Neuronal stem cell (in vitro differentiated cells): Measurements from ENCODE around the gene SNX1.
"Not testable (repeated sequence)": the region's sequence is repeated elsewhere in the genome, so short reads cannot be mapped to it uniquely, and the experiment has no call there.

ENCODE experiments used
- DNase-seq: peaks from one replicate; pipeline ENCODE4 v3.0.0-alpha.2; 2013; ENCODE audit warnings: low spot score
- H2AFZ ChIP-seq: one replicate; pipeline ENCODE4 v1.6.1; 2013; ENCODE audit warnings: mild to moderate bottlenecking, low read length, inconsistent platforms
- H2AK5ac ChIP-seq: 2 replicates; pipeline ENCODE4 v1.6.1; 2013; ENCODE audit warnings: low read depth, mild to moderate bottlenecking, inconsistent platforms, low read length, moderate library complexity, mixed read lengths
- H2BK120ac ChIP-seq: 2 replicates; pipeline ENCODE4 v1.6.1; 2013; ENCODE audit warnings: low read depth, mild to moderate bottlenecking, inconsistent platforms, low read length, moderate library complexity, mixed read lengths
- H2BK12ac ChIP-seq: one replicate; pipeline ENCODE4 v1.6.1; 2013; ENCODE audit warnings: low read length, inconsistent platforms
- H2BK15ac ChIP-seq: 2 replicates; pipeline ENCODE4 v1.6.1; 2013; ENCODE audit warnings: mild to moderate bottlenecking, low read length, inconsistent platforms, mixed read lengths
- H2BK5ac ChIP-seq: one replicate; pipeline ENCODE4 v1.6.1; 2013; ENCODE audit warnings: inconsistent platforms, mild to moderate bottlenecking, low read length, moderate library complexity
- H3K14ac ChIP-seq: one replicate; pipeline ENCODE4 v1.6.1; 2013; ENCODE audit warnings: low read length, inconsistent platforms
- H3K18ac ChIP-seq: 2 replicates; pipeline ENCODE4 v1.6.1; 2013; ENCODE audit warnings: low read length, inconsistent platforms
- H3K23ac ChIP-seq: 2 replicates; pipeline ENCODE4 v1.6.1; 2013; ENCODE audit warnings: low read depth, mild to moderate bottlenecking, mixed read lengths, low read length, inconsistent platforms; ENCODE audit not compliant: poor library complexity
- H3K27ac ChIP-seq: replicated peaks from 3 replicates; pipeline ENCODE4 v1.5.1; 2013; ENCODE audit warnings: low read length, inconsistent platforms
- H3K27me3 ChIP-seq, 3 experiments: 2 replicates each; pipeline ENCODE4 v1.6.1; 2013; ENCODE audit warnings: low read length in 3 of 3, mild to moderate bottlenecking in 2 of 3, inconsistent platforms in 1 of 3, low read depth in 1 of 3, mixed read lengths in 1 of 3, moderate library complexity in 1 of 3; ENCODE audit not compliant: control insufficient read depth in 3 of 3, insufficient read depth in 3 of 3
- H3K36me3 ChIP-seq, 2 donors: replicated peaks in 1 of 2; 2 replicates each; pipeline ENCODE4 v1.6.1; 2013; ENCODE audit warnings: low read length in 2 of 2; ENCODE audit not compliant: control insufficient read depth in 2 of 2, insufficient read depth in 2 of 2
- H3K4ac ChIP-seq: 2 replicates; pipeline ENCODE4 v1.6.1; 2013; ENCODE audit warnings: inconsistent platforms, mild to moderate bottlenecking, low read length, moderate library complexity
- H3K4me1 ChIP-seq, 2 donors: 1 replicate in 1 of 2; 2 replicates in 1 of 2; pipeline ENCODE4 v1.6.1; 2013; ENCODE audit warnings: low read length in 2 of 2, low read depth in 1 of 2; ENCODE audit not compliant: control insufficient read depth in 2 of 2, insufficient read depth in 1 of 2
- H3K4me2 ChIP-seq: one replicate; pipeline ENCODE4 v1.6.1; 2013; ENCODE audit warnings: mild to moderate bottlenecking, low read length, inconsistent platforms; ENCODE audit not compliant: insufficient read depth, poor library complexity, severe bottlenecking
- H3K4me3 ChIP-seq, 2 donors: 2 replicates each; pipeline ENCODE4 v1.5.1; 2013; ENCODE audit warnings: low read length in 2 of 2, mild to moderate bottlenecking in 2 of 2, inconsistent platforms in 1 of 2, moderate library complexity in 1 of 2
- H3K79me1 ChIP-seq: one replicate; pipeline ENCODE4 v1.6.1; 2013; ENCODE audit warnings: low read depth, mild to moderate bottlenecking, inconsistent platforms, low read length, moderate library complexity
- H3K9ac ChIP-seq: one replicate; pipeline ENCODE4 v1.6.1; 2013; ENCODE audit warnings: mild to moderate bottlenecking, low read depth, low read length, inconsistent platforms; ENCODE audit not compliant: poor library complexity
- H3K9me3 ChIP-seq, 2 donors: replicated peaks in 1 of 2; 2 replicates each; pipeline versions ENCODE3 to v1.6.1; 2013; ENCODE audit warnings: low read length in 2 of 2, mild to moderate bottlenecking in 2 of 2, inconsistent platforms in 1 of 2, low read depth in 1 of 2, mixed read lengths in 1 of 2, moderate library complexity in 1 of 2; ENCODE audit not compliant: control insufficient read depth in 2 of 2, insufficient read depth in 1 of 2
- H4K8ac ChIP-seq: one replicate; pipeline ENCODE4 v1.6.1; 2013; ENCODE audit warnings: low read depth, mild to moderate bottlenecking, inconsistent platforms, low read length, moderate library complexity
- H4K91ac ChIP-seq: one replicate; pipeline ENCODE4 v1.6.1; 2013; ENCODE audit warnings: low read length, low read depth, mild to moderate bottlenecking, inconsistent platforms; ENCODE audit not compliant: poor library complexity
- WGBS, 2 donors: extraction: QIAGEN DNeasy Blood & Tissue Kit; methylation state at CpG; one replicate each; pipeline ENCODE4 v1.1.7; 2013; ENCODE audit warnings: missing lambda C conversion rate in 2 of 2, mixed read lengths in 1 of 2; ENCODE audit not compliant: insufficient read length in 2 of 2, insufficient replicate concordance in 1 of 2; ENCODE audit errors: extremely low coverage in 2 of 2; 5-methylcytosine and 5-hydroxymethylcytosine counted together

Gene SNX1

GRCh38 chr15:64053674-64054073, 42.1 kb upstream of the SNX1 start:
- not testable (repeated sequence) for DNase-seq, H3K4me2 ChIP-seq, H3K27ac ChIP-seq, H2BK12ac ChIP-seq, H3K9ac ChIP-seq, H2AFZ ChIP-seq, H3K4ac ChIP-seq, H3K27me3 ChIP-seq, H3K9me3 ChIP-seq, H2BK15ac ChIP-seq, H3K14ac ChIP-seq, H4K8ac ChIP-seq, H2AK5ac ChIP-seq, H3K18ac ChIP-seq, H2BK120ac ChIP-seq, H3K79me1 ChIP-seq, H3K4me3 ChIP-seq, H3K36me3 ChIP-seq, H2BK5ac ChIP-seq, H3K23ac ChIP-seq, H4K91ac ChIP-seq
- peaks cover 9 to 35% of the 10 kb centered on the region in 2 donors for H3K4me1 ChIP-seq
- no CpG with 5 or more reads among the region's 12 CpGs for WGBS, 2 donors

- no peak overlapping the region for H3K14ac ChIP-seq
- no peak overlapping the region for H3K18ac ChIP-seq
- no peak overlapping the region for H3K4me2 ChIP-seq
- no peaks in the 10 kb centered on the region for H3K36me3 ChIP-seq
- H2AFZ ChIP-seq: no peak overlapping the region
- H3K23ac ChIP-seq: no peak overlapping the region
- H3K27me3 ChIP-seq: no peaks in the 10 kb centered on the region
- no peak overlapping the region for H3K27ac ChIP-seq
- H4K8ac ChIP-seq: no peak overlapping the region
- no peak for DNase-seq
- no peak overlapping the region for H2BK12ac ChIP-seq
- H3K9ac ChIP-seq: no peak overlapping the region
- H4K91ac ChIP-seq: no peak overlapping the region
- no peak overlapping the region for H2BK5ac ChIP-seq
- H2BK15ac ChIP-seq: no peak overlapping the region
- WGBS, 2 donors: no CpG with 5 or more reads among the region's 5 CpGs
- no peak overlapping the region for H3K4ac ChIP-seq
- H3K4me3 ChIP-seq: no peak overlapping the region
- no peaks in the 10 kb centered on the region for H3K9me3 ChIP-seq
- no peaks in the 10 kb centered on the region for H3K79me1 ChIP-seq
- peaks cover 0 to under 1% of the 10 kb centered on the region in 2 donors for H3K4me1 ChIP-seq
- no peak overlapping the region for H2BK120ac ChIP-seq
- H2AK5ac ChIP-seq: no peak overlapping the region
Measured at GRCh38 chr15:64058279-64058678, 37.5 kb upstream of the SNX1 start.

- not testable (repeated sequence) for H3K36me3 ChIP-seq
- WGBS, 2 donors: no CpG with 5 or more reads among the region's 2 CpGs
Measured at GRCh38 chr15:64059104-64059503, 36.7 kb upstream of the SNX1 start.

GRCh38 chr15:64060716-64061115, 35.1 kb upstream of the SNX1 start:
- Histone ChIP-seq H3K79me1 (no peaks in the 10 kb centered on the region), H3K4me2 (no peak overlapping the region), H3K36me3 (no peaks in the 10 kb centered on the region), H2AK5ac (peak overlapping the region; percentile 26), H3K9me3 (no peaks in the 10 kb centered on the region), H3K4ac (no peak overlapping the region), H2BK12ac (no peak overlapping the region), H3K14ac (no peak overlapping the region), H3K23ac (no peak overlapping the region), H2BK120ac (no peak overlapping the region), H2BK5ac (no peak overlapping the region), H3K27ac (no peak overlapping the region), H4K91ac (no peak overlapping the region), H2AFZ (no peak overlapping the region), H3K9ac (no peak overlapping the region), H2BK15ac (no peak overlapping the region), H3K18ac (no peak overlapping the region), H3K4me3 (no peak overlapping the region), H3K27me3 (no peaks in the 10 kb centered on the region), H3K4me1 (no peaks in the 10 kb centered on the region), H4K8ac (no peak overlapping the region)
- no CpG with 5 or more reads among the region's 29 CpGs for WGBS, 2 donors
- no peak for DNase-seq

More at GRCh38 chr15:64059104-64059503, 36.7 kb upstream of the SNX1 start:
- not testable (repeated sequence) for H3K4ac ChIP-seq, H3K27ac ChIP-seq, H3K4me3 ChIP-seq, H3K9me3 ChIP-seq, H3K4me1 ChIP-seq, H2AFZ ChIP-seq, H2BK5ac ChIP-seq, H4K91ac ChIP-seq, H3K79me1 ChIP-seq, H3K4me2 ChIP-seq, H2BK120ac ChIP-seq, H3K23ac ChIP-seq, H3K27me3 ChIP-seq, H2AK5ac ChIP-seq, H3K9ac ChIP-seq, H2BK15ac ChIP-seq, H3K18ac ChIP-seq, H3K14ac ChIP-seq, DNase-seq, H2BK12ac ChIP-seq, H4K8ac ChIP-seq
